Spleen (tissue), 11 donors: ENCODE results near the gene PLEKHH1. TPM values are rescaled to one million over a fixed set of nuclear protein-coding genes. Genes with fewer than 3 reads are reported as not detected.
"Not testable (repeated sequence)": the region's sequence is repeated elsewhere in the genome, so short reads cannot be mapped to it uniquely, and the experiment has no call there.

Experiments used
- DNase-seq: peaks from one replicate; pipeline ENCODE4 v3.0.0-alpha.2; 2020
- H3K27ac ChIP-seq, 8 donors: fragments of 200-600 bp; sonication (generic) in 7 of 8; 1 replicate in 4 of 8; 2 replicates in 4 of 8; pipeline versions ENCODE4 v1.5.0 to v1.8.0; 2016 to 2021; ENCODE audit warnings: inconsistent platforms in 4 of 8, mild to moderate bottlenecking in 4 of 8, moderate library complexity in 1 of 8
- H3K27me3 ChIP-seq, 7 donors: fragments of 200-600 bp; sonication (generic) in 6 of 7; replicated peaks in 1 of 7; 1 replicate in 4 of 7; 2 replicates in 3 of 7; pipeline versions ENCODE4 v1.5.0 to v1.8.0; 2016 to 2021; ENCODE audit warnings: inconsistent platforms in 3 of 7, mild to moderate bottlenecking in 1 of 7
- H3K36me3 ChIP-seq, 6 donors: fragments of 200-600 bp; sonication (generic) in 5 of 6; 1 replicate in 4 of 6; 2 replicates in 2 of 6; pipeline versions ENCODE4 v1.5.0 to v1.8.0; 2016 to 2021; ENCODE audit warnings: inconsistent platforms in 2 of 6
- H3K4me1 ChIP-seq, 6 donors: fragments of 200-600 bp; sonication (generic) in 5 of 6; 1 replicate in 3 of 6; 2 replicates in 3 of 6; pipeline versions ENCODE4 v1.5.0 to v1.8.0; 2016 to 2021; ENCODE audit warnings: inconsistent platforms in 3 of 6
- H3K4me3 ChIP-seq, 8 donors: fragments of 200-600 bp; sonication (generic) in 7 of 8; 1 replicate in 4 of 8; 2 replicates in 4 of 8; pipeline versions ENCODE4 v1.5.0 to v1.8.0; 2016 to 2021; ENCODE audit warnings: inconsistent platforms in 4 of 8, mild to moderate bottlenecking in 4 of 8, moderate library complexity in 2 of 8
- H3K9me3 ChIP-seq, 8 donors: fragments of 200-600 bp; sonication (generic) in 7 of 8; 1 replicate in 4 of 8; 2 replicates in 4 of 8; pipeline versions ENCODE4 v1.5.0 to v1.8.0; 2016 to 2021; ENCODE audit warnings: inconsistent platforms in 4 of 8
- CTCF ChIP-seq, 11 experiments: fragments of 200-600 bp in 7 of 11; fragments of 450-650 bp in 4 of 11; sonication (generic) in 4 of 11; IDR thresholded peaks in 8 of 11; conservative IDR thresholded peaks in 3 of 11; 1 replicate in 7 of 11; 2 replicates in 4 of 11; pipeline versions ENCODE4 v1.4.0 to v1.8.0; 2016 to 2021; ENCODE audit warnings: antibody characterized with exemption in 11 of 11, inconsistent platforms in 4 of 11, mild to moderate bottlenecking in 1 of 11
- POLR2A ChIP-seq, 3 donors: fragments of 450-650 bp; IDR thresholded peaks; one replicate each; pipeline ENCODE4 v1.5.1; 2017; ENCODE audit warnings: antibody characterized with exemption in 3 of 3, mild to moderate bottlenecking in 1 of 3
- POLR2AphosphoS5 ChIP-seq, 3 donors: sonication (generic); formaldehyde crosslinking; IDR thresholded peaks; one replicate each; pipeline ENCODE4 v1.5.1; 2017; ENCODE audit warnings: antibody characterized with exemption in 3 of 3
- WGBS, 5 donors: extraction: QIAGEN DNeasy Blood & Tissue Kit in 3 of 5; methylation state at CpG; one replicate each; pipeline versions ENCODE4 v1.1.5 to v1.1.7; 2013 to 2018; 5-methylcytosine and 5-hydroxymethylcytosine counted together
- intact Hi-C: fragments of 100-400 bp; cut with DNase I; formaldehyde crosslinking; loops from one replicate; pipeline ENCODE4 v1.15.0; 2023; ENCODE audit warnings: low total_unique reads
- polyA plus RNA-seq, 3 donors: library from polyadenylated mRNA; stranded (reverse); fragments of 200-250 nt; gene quantifications; one replicate each; pipeline ENCODE4 v1.2.1, GENCODE V29; 2013
- total RNA-seq, 7 donors: library from RNA; depleted of rRNA in 3 of 7; stranded (reverse); fragments of >200 nt in 3 of 7; fragmentation: NEBNext Ultra II Directional in 4 of 7; extraction: Animal tissue kit (Norgen Biotek cat#: 25700) in 4 of 7; gene quantifications; one replicate each; pipeline versions ENCODE4 v1.1.0 to v1.2.1, GENCODE V29; 2016 to 2021
- donor health status: healthy with polysubstance abuse.
- donor health status: DM: no; HTN: no; CAD: no; lungs with moderate emphysema.
- donor health status: DM: no; HTN: no; CAD: no.
- donor health status: Bipolar disorder and iron deficiency.
- donor health status: healthy.
- donor health status: DM: no; HTN: no; CAD: no.
- donor health status: DM: yes; HTN: yes; CAD: no.

The PLEKHH1 gene
- total and polyA plus RNA-seq, 10 donors, result 0.56 to 7.1 (median 4.1) TPM

- Histone ChIP-seq H3K4me3 (peak within 1 kb of the TSS; percentile 46 to 80 (median 56)), H3K27ac (peak within 1 kb of the TSS in 7 of 8 donors; percentile 5 to 81 (median 67)), H3K4me1 (peaks cover 9 to 32% (median 20%) of the 10 kb centered on the region in 6 donors), H3K27me3 (peaks cover 0 to 6% (median 0%) of the 10 kb centered on the region in 7 donors), H3K9me3 (no peaks in the 10 kb centered on the region), H3K36me3 (no peaks in the 10 kb centered on the region)
- peak; percentile 100 for DNase-seq
- 0 to 1% (median 1%) methylated on average over 26 to 62 of the region's 62 CpGs for WGBS, 5 donors
- intact Hi-C loops, result loop anchor here (5.0 kb wide), 1 partner anchor 48 kb away; no protein-coding TSS in a partner anchor
- TF ChIP-seq POLR2AphosphoS5 (IDR thresholded peaks at IDR 0.05) (peak; percentile 87 to 90 (median 87)), CTCF (IDR thresholded peaks at IDR 0.05 in 8 of 11, conservative IDR thresholded peaks at IDR 0.05 in 3 of 11) (peak in 5 of 11 experiments; percentile 12 to 38 (median 23)), POLR2A (IDR thresholded peaks at IDR 0.05) (no peak)
Observed at GRCh38 chr14:67619446-67620216, 86.5 kb downstream of the PLEKHH1 start, which contains the start of gene ARG2. ARG2 (plus strand) TSS chr14:67619920; CDS start chr14:67619978, 58 bp downstream.

GRCh38 chr14:67620217-67620785 is 87.2 kb downstream of the PLEKHH1 start:
- WGBS, 5 donors, result 8 to 14% (median 10%) methylated on average over 19 of the region's 19 CpGs
- peak; percentile 68 for DNase-seq

GRCh38 chr14:67622675-67623074 is 89.6 kb downstream of the PLEKHH1 start:
- intact Hi-C loops, result no loop called here
- H3K9me3 ChIP-seq, result no peaks in the 10 kb centered on the region
- H3K36me3 ChIP-seq, result no peaks in the 10 kb centered on the region
- WGBS, 5 donors, result 31 to 42% (median 35%) methylated on average over 4 of the region's 4 CpGs
- no peak for DNase-seq
- H3K27ac ChIP-seq, result peak overlapping the region in 7 of 8 donors; percentile 41 to 64 (median 55)
- peaks cover 9 to 32% (median 20%) of the 10 kb centered on the region in 6 donors for H3K4me1 ChIP-seq
- no peak overlapping the region for H3K4me3 ChIP-seq
- peaks cover 0 to 6% (median 0%) of the 10 kb centered on the region in 7 donors for H3K27me3 ChIP-seq
- no peak for TF ChIP-seq POLR2AphosphoS5 (IDR thresholded peaks at IDR 0.05)
- no peak for TF ChIP-seq CTCF (IDR thresholded peaks at IDR 0.05 in 8 of 11, conservative IDR thresholded peaks at IDR 0.05 in 3 of 11)

More at GRCh38 chr14:67620217-67620785, 87.2 kb downstream of the PLEKHH1 start:
- H3K9me3 ChIP-seq, result no peaks in the 10 kb centered on the region
- peaks cover 0 to 6% (median 0%) of the 10 kb centered on the region in 7 donors for H3K27me3 ChIP-seq
- no peak for TF ChIP-seq CTCF (IDR thresholded peaks at IDR 0.05 in 8 of 11, conservative IDR thresholded peaks at IDR 0.05 in 3 of 11)
- peak overlapping the region; percentile 46 to 80 (median 56) for H3K4me3 ChIP-seq
- H3K27ac ChIP-seq, result peak overlapping the region in 4 of 8 donors; percentile 66 to 81 (median 72)
- peaks cover 9 to 32% (median 20%) of the 10 kb centered on the region in 6 donors for H3K4me1 ChIP-seq
- intact Hi-C loops, result no loop called here
- no peaks in the 10 kb centered on the region for H3K36me3 ChIP-seq

- Histone ChIP-seq H3K36me3 (no peaks in the 10 kb centered on the region), H3K4me3 (no peak overlapping the region), H3K27me3 (peaks cover 0 to 6% (median 0%) of the 10 kb centered on the region in 7 donors), H3K4me1 (peaks cover 9 to 32% (median 20%) of the 10 kb centered on the region in 6 donors), H3K9me3 (no peaks in the 10 kb centered on the region), H3K27ac (peak overlapping the region in 7 of 8 donors; percentile 41 to 64 (median 55))
- no peak for TF ChIP-seq CTCF (IDR thresholded peaks at IDR 0.05 in 8 of 11, conservative IDR thresholded peaks at IDR 0.05 in 3 of 11)
- TF ChIP-seq POLR2AphosphoS5 (IDR thresholded peaks at IDR 0.05), result no peak
- no peak for TF ChIP-seq POLR2A (IDR thresholded peaks at IDR 0.05)
- intact Hi-C loops, result no loop called here
- DNase-seq, result no peak
- 3 to 28% (median 12%) methylated on average over 2 of the region's 2 CpGs for WGBS, 5 donors
Observed at GRCh38 chr14:67623114-67623513, 90.0 kb downstream of the PLEKHH1 start.

- H3K36me3 ChIP-seq, intact Hi-C loops, H3K27me3 ChIP-seq, DNase-seq, H3K9me3 ChIP-seq, H3K4me3 ChIP-seq, H3K27ac ChIP-seq: not testable (repeated sequence)
- 77 to 88% (median 81%) methylated on average over 1 of the region's 1 CpG for WGBS, 5 donors
- H3K4me1 ChIP-seq, result peaks cover 0 to 13% (median 0%) of the 10 kb centered on the region in 6 donors
Observed at GRCh38 chr14:67626131-67626530, 93.0 kb downstream of the PLEKHH1 start.
